ENCODE measurements around the gene IFT52.
"Not testable (repeated sequence)": the region's sequence is repeated elsewhere in the genome, so short reads cannot be mapped to it uniquely, and the experiment has no call there.

IFT52 gene

DNA sequence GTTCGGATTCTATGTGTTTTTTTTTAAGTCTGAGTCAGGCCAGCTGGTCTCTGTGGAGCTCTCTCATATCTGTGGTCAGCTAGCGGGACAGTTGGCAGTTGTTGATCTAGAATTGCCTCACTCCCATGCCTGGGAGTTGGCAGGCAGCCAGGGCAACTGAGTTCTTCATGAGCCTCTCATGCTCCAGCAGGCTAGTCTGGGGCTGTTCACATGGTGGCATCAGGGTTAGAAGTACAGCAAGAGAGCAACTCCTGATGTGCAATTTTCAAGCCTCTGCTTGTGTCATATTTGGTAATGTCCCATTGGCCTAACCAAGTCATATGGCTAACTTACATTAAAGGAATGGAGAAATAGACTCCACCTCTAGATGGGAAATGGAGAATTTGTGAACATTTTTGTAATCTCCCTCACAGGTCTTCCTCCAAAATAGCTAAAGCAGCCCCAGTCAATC, 6.7 kb upstream of the IFT52 start:
- Histone ChIP-seq H3K4me3 (ENCODE audit: low read length) (no peak overlapping the region), H3K4me1 (ENCODE audit: control insufficient read depth, insufficient read depth, low read length) (no peaks in the 10 kb centered on the region), H3K9me3 (ENCODE audit: control insufficient read depth, insufficient read depth, low read length) (no peaks in the 10 kb centered on the region), H3K36me3 (ENCODE audit: control insufficient read depth, insufficient read depth, low read length) (no peaks in the 10 kb centered on the region), H3K27ac (ENCODE audit: low read length) (no peak overlapping the region), H3K27me3 (ENCODE audit: control insufficient read depth, insufficient read depth, low read length) (no peaks in the 10 kb centered on the region)
- no peak for DNase-seq (ENCODE audit: low read depth, low spot score)
- no CpG with 5 or more reads among the region's 2 CpGs for whole genome bisulfite sequencing (ENCODE audit: insufficient coverage, insufficient read length)

- Histone ChIP-seq H3K4me3 (ENCODE audit: low read length) (no peak overlapping the region), H3K27ac (ENCODE audit: low read length) (no peak overlapping the region), H3K9me3 (ENCODE audit: control insufficient read depth, insufficient read depth, low read length) (no peaks in the 10 kb centered on the region), H3K36me3 (ENCODE audit: control insufficient read depth, insufficient read depth, low read length) (no peaks in the 10 kb centered on the region), H3K4me1 (ENCODE audit: control insufficient read depth, insufficient read depth, low read length) (no peaks in the 10 kb centered on the region), H3K27me3 (ENCODE audit: control insufficient read depth, insufficient read depth, low read length) (no peaks in the 10 kb centered on the region)
- no CpG with 5 or more reads among the region's 7 CpGs for WGBS (ENCODE audit: insufficient coverage, insufficient read length)
- no peak for DNase-seq (ENCODE audit: low read depth, low spot score)
Observed at GRCh38 chr20:43584448-43585136, 6.1 kb upstream of the IFT52 start.

DNA sequence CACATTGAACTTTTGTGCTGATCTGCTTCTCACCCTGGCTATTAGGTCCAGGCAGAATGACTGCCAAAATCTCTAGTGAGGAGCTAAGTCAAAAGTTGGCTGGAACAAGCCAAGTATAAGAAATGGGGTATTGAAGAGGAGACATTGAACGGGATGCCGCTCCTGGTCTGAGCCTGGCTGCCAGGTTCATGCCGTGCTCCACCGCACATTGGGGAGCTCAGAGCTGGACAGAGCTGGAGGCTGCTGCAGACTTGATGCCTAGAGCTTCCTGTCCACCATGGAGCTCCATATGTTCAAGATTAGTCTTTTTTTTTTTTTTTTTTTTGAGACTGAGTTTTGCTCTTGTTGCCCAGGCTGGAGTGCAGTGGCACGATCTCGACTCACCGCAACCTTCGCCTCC, 4.1 kb upstream of the IFT52 start:
- Histone ChIP-seq H3K27ac (ENCODE audit: low read length) (no peak overlapping the region), H3K4me3 (ENCODE audit: low read length) (no peak overlapping the region), H3K4me1 (ENCODE audit: control insufficient read depth, insufficient read depth, low read length) (no peaks in the 10 kb centered on the region; the same call in 1 of the 2 replicates), H3K27me3 (ENCODE audit: control insufficient read depth, insufficient read depth, low read length) (no peaks in the 10 kb centered on the region), H3K36me3 (ENCODE audit: control insufficient read depth, insufficient read depth, low read length) (no peaks in the 10 kb centered on the region), H3K9me3 (ENCODE audit: control insufficient read depth, insufficient read depth, low read length) (no peaks in the 10 kb centered on the region)
- WGBS (ENCODE audit: insufficient coverage, insufficient read length) = no CpG with 5 or more reads among the region's 8 CpGs
- DNase-seq (ENCODE audit: low read depth, low spot score) = no peak

DNA sequence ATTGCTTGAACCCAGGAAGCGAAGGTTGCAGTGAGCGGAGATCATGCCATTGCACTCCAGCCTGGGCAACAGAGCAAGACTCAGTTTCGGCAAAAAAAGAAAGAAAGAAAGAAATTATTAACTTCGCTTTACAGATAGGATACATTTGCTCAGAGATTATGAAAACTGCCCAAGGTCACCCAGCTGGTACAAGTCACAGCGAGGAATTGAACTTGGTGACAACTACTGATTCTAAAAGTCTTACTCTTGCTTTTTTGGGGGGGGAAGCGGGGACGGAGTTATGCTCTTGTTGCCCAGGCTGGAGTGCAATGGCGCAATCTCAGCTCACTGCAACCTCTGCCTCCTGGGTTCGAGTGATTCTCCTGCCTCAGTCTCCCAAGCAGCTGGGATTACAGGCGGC, 2.2 kb upstream of the IFT52 start:
- not testable (repeated sequence) for H3K4me1 ChIP-seq (ENCODE audit: control insufficient read depth, insufficient read depth, low read length); DNase-seq (ENCODE audit: low read depth, low spot score); H3K27me3 ChIP-seq (ENCODE audit: control insufficient read depth, insufficient read depth, low read length); H3K4me3 ChIP-seq (ENCODE audit: low read length); H3K27ac ChIP-seq (ENCODE audit: low read length); H3K36me3 ChIP-seq (ENCODE audit: control insufficient read depth, insufficient read depth, low read length); H3K9me3 ChIP-seq (ENCODE audit: control insufficient read depth, insufficient read depth, low read length)
- WGBS (ENCODE audit: insufficient coverage, insufficient read length) = no CpG with 5 or more reads among the region's 10 CpGs

GRCh38 chr20:43590036-43590391, 723 bp upstream of the IFT52 start:
- H3K36me3 ChIP-seq (ENCODE audit: control insufficient read depth, insufficient read depth, low read length) = no peaks in the 10 kb centered on the region
- H3K4me3 ChIP-seq (ENCODE audit: low read length) = peak overlapping the region; percentile 61; the same call in 1 of the 2 replicates
- DNase-seq (ENCODE audit: low read depth, low spot score) = no peak
- H3K27ac ChIP-seq (ENCODE audit: low read length) = no peak overlapping the region
- no peaks in the 10 kb centered on the region for H3K27me3 ChIP-seq (ENCODE audit: control insufficient read depth, insufficient read depth, low read length)
- WGBS (ENCODE audit: insufficient coverage, insufficient read length) = no CpG with 5 or more reads among the region's 9 CpGs
- H3K9me3 ChIP-seq (ENCODE audit: control insufficient read depth, insufficient read depth, low read length) = no peaks in the 10 kb centered on the region
- no peaks in the 10 kb centered on the region; the same call in 1 of the 2 replicates for H3K4me1 ChIP-seq (ENCODE audit: control insufficient read depth, insufficient read depth, low read length)

- H3K4me3 ChIP-seq (ENCODE audit: low read length); H3K9me3 ChIP-seq (ENCODE audit: control insufficient read depth, insufficient read depth, low read length); H3K36me3 ChIP-seq (ENCODE audit: control insufficient read depth, insufficient read depth, low read length); H3K27ac ChIP-seq (ENCODE audit: low read length); DNase-seq (ENCODE audit: low read depth, low spot score); H3K4me1 ChIP-seq (ENCODE audit: control insufficient read depth, insufficient read depth, low read length); H3K27me3 ChIP-seq (ENCODE audit: control insufficient read depth, insufficient read depth, low read length): not testable (repeated sequence)
- WGBS (ENCODE audit: insufficient coverage, insufficient read length) = no CpG with 5 or more reads among the region's 8 CpGs
Observed at GRCh38 chr20:43601960-43602359, 11.2 kb downstream of the IFT52 start.

GRCh38 chr20:43603124-43603523, 12.4 kb downstream of the IFT52 start:
- peaks cover 1% of the 10 kb centered on the region; the same call in 1 of the 2 replicates for H3K36me3 ChIP-seq (ENCODE audit: control insufficient read depth, insufficient read depth, low read length)
- no peaks in the 10 kb centered on the region for H3K4me1 ChIP-seq (ENCODE audit: control insufficient read depth, insufficient read depth, low read length)
- H3K27me3 ChIP-seq (ENCODE audit: control insufficient read depth, insufficient read depth, low read length) = no peaks in the 10 kb centered on the region
- no peak overlapping the region for H3K4me3 ChIP-seq (ENCODE audit: low read length)
- no peaks in the 10 kb centered on the region for H3K9me3 ChIP-seq (ENCODE audit: control insufficient read depth, insufficient read depth, low read length)
- no peak overlapping the region for H3K27ac ChIP-seq (ENCODE audit: low read length)
- no peak for DNase-seq (ENCODE audit: low read depth, low spot score)
- no CpG with 5 or more reads among the region's 1 CpG for WGBS (ENCODE audit: insufficient coverage, insufficient read length)

- no CpG with 5 or more reads among the region's 9 CpGs for WGBS (ENCODE audit: insufficient coverage, insufficient read length)
- Histone ChIP-seq H3K4me3 (ENCODE audit: low read length) (no peak overlapping the region), H3K9me3 (ENCODE audit: control insufficient read depth, insufficient read depth, low read length) (no peaks in the 10 kb centered on the region), H3K36me3 (ENCODE audit: control insufficient read depth, insufficient read depth, low read length) (no peaks in the 10 kb centered on the region; the same call in 1 of the 2 replicates), H3K4me1 (ENCODE audit: control insufficient read depth, insufficient read depth, low read length) (no peaks in the 10 kb centered on the region), H3K27me3 (ENCODE audit: control insufficient read depth, insufficient read depth, low read length) (no peaks in the 10 kb centered on the region), H3K27ac (ENCODE audit: low read length) (no peak overlapping the region)
- DNase-seq (ENCODE audit: low read depth, low spot score) = no peak
Observed at GRCh38 chr20:43605715-43606114, 15.0 kb downstream of the IFT52 start.

DNA sequence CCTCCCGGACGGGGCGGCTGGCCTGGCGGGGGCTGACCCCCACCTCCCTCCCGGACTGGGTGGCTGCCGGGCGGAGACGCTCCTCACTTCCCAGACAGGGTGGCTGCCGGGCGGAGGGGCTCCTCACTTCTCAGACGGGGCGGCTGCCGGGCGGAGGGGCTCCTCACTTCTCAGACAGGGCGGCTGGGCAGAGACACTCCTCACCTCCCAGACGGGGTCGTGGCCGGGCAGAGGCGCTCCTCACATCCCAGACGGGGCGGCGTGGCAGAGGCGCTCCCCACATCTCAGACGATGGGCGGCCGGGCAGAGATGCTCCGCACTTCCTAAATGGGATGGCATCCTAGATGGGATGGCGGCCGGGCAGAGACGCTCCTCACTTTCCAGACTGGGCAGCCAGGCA, 16.5 kb downstream of the IFT52 start:
- not testable (repeated sequence) for H3K9me3 ChIP-seq (ENCODE audit: control insufficient read depth, insufficient read depth, low read length); H3K27ac ChIP-seq (ENCODE audit: low read length); H3K4me3 ChIP-seq (ENCODE audit: low read length); H3K4me1 ChIP-seq (ENCODE audit: control insufficient read depth, insufficient read depth, low read length); H3K27me3 ChIP-seq (ENCODE audit: control insufficient read depth, insufficient read depth, low read length); H3K36me3 ChIP-seq (ENCODE audit: control insufficient read depth, insufficient read depth, low read length); DNase-seq (ENCODE audit: low read depth, low spot score)
- WGBS (ENCODE audit: insufficient coverage, insufficient read length) = no CpG with 5 or more reads among the region's 30 CpGs

DNA sequence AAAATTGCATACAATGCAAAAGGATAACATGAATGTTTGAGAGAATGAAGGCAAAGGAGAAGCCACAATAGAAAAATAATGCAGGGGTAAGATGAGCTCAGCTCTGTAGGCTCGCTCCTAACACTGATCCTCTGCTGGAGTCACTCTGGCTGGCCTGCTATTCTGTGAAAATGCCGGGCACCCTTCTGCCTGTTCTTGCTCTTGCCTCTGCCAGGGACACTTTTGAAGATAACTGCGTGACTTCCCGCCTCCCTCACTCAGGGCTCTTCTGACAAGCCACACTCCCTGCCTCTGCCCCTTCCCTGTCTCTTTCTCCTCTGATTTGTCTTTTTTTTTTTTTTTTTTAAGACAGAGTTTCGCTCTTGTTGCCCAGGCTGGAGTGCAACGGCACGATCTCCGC, 40.9 kb downstream of the IFT52 start:
- no peaks in the 10 kb centered on the region for H3K4me1 ChIP-seq (ENCODE audit: control insufficient read depth, insufficient read depth, low read length)
- no peaks in the 10 kb centered on the region for H3K27me3 ChIP-seq (ENCODE audit: control insufficient read depth, insufficient read depth, low read length)
- H3K36me3 ChIP-seq (ENCODE audit: control insufficient read depth, insufficient read depth, low read length) = peaks cover 5% of the 10 kb centered on the region; the same call in 1 of the 2 replicates
- no CpG with 5 or more reads among the region's 8 CpGs for WGBS (ENCODE audit: insufficient coverage, insufficient read length)
- H3K27ac ChIP-seq (ENCODE audit: low read length) = no peak overlapping the region
- no peak overlapping the region for H3K4me3 ChIP-seq (ENCODE audit: low read length)
- no peaks in the 10 kb centered on the region for H3K9me3 ChIP-seq (ENCODE audit: control insufficient read depth, insufficient read depth, low read length)
- DNase-seq (ENCODE audit: low read depth, low spot score) = no peak

GRCh38 chr20:43636429-43636828, 45.7 kb downstream of the IFT52 start:
- Histone ChIP-seq H3K36me3 (ENCODE audit: control insufficient read depth, insufficient read depth, low read length) (peaks cover 5% of the 10 kb centered on the region; the same call in 1 of the 2 replicates), H3K9me3 (ENCODE audit: control insufficient read depth, insufficient read depth, low read length) (no peaks in the 10 kb centered on the region), H3K27me3 (ENCODE audit: control insufficient read depth, insufficient read depth, low read length) (no peaks in the 10 kb centered on the region), H3K27ac (ENCODE audit: low read length) (no peak overlapping the region), H3K4me3 (ENCODE audit: low read length) (no peak overlapping the region), H3K4me1 (ENCODE audit: control insufficient read depth, insufficient read depth, low read length) (no peaks in the 10 kb centered on the region)
- no CpG with 5 or more reads among the region's 2 CpGs for WGBS (ENCODE audit: insufficient coverage, insufficient read length)
- DNase-seq (ENCODE audit: low read depth, low spot score) = no peak
